ENCODE results near the gene MRTFA.

DNA sequence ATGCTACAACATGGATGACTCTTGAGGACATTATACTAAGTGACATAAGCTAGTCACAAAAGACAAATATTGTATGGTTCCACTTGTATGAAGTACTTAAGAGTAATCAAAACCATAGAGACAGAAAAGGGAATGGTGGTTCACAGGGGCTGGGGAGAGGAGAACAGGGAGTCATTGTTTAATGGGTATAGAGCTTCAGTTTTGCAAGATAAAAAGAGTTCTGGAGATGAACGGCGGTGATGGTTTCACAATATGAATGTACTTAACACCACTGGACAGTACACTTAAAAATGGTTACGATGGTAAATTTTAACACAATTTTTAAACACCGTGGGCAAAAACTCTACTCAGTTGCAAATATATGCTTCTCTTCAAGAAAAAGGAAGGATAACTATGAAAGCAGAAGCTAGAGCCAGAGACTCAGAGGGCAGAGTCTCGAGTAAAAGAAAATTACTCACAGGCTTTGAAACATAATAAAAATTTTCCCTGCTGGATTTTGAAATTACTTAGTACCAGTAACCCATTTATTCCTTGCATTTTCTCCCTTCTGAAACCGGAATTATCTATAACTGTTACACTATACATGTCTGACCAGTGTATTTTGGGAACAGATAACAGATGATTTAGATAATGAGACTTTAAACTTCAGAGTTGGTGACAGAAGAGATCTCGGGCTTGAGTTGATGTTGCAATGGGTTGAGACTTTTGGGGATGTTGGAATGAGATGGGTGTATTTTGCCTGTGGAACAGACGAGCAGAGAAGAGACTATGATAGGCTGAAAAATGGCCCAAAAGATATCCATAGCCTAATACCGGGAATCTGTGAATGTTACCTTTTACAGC lies 15.0 kb downstream of the MRTFA start:
- no peak for TF ChIP-seq POLR2A (IDR thresholded peaks at IDR 0.05)
- TF ChIP-seq, protein P1, sequence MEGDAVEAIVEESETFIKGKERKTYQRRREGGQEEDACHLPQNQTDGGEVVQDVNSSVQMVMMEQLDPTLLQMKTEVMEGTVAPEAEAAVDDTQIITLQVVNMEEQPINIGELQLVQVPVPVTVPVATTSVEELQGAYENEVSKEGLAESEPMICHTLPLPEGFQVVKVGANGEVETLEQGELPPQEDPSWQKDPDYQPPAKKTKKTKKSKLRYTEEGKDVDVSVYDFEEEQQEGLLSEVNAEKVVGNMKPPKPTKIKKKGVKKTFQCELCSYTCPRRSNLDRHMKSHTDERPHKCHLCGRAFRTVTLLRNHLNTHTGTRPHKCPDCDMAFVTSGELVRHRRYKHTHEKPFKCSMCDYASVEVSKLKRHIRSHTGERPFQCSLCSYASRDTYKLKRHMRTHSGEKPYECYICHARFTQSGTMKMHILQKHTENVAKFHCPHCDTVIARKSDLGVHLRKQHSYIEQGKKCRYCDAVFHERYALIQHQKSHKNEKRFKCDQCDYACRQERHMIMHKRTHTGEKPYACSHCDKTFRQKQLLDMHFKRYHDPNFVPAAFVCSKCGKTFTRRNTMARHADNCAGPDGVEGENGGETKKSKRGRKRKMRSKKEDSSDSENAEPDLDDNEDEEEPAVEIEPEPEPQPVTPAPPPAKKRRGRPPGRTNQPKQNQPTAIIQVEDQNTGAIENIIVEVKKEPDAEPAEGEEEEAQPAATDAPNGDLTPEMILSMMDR (IDR thresholded peaks at IDR 0.05) = no peak
